Measurements from ENCODE around the gene ANP32B.

DNA sequence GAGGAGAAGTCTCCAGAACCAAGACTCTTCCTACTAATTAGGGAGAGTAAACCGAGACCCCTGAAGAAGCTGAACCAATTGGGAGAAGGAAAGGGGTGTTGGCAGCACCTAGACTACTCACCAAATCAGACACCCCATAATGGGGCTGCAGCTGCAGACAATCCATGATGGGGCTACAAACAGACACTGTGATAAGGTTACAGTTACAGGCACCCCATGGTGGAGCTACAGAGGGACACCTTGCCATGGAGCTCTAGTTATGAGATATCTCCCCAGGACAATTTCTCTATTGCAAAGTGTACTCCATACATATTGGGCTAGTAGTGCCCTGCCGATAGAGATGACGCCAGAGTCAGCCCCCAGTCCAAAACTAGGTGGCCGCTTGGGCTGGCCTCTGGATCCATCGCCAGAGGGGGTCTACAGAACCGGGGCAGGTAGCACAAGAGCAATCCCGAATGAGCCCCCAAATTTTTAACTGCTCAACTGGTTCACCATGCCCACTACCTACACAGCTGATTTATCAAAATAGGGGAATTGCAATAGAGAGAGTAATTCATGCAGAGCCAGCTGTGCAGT, 71.3 kb downstream of the ANP32B start:
- no peak for TF ChIP-seq CTCF (IDR thresholded peaks at IDR 0.05)
- TF ChIP-seq POLR2A (IDR thresholded peaks at IDR 0.05): no peak

Data from adrenal gland (tissue), 5 donors.